SU-DHL-6 (cell line): ENCODE measurements around the gene WNT7B.

Experiments
- EZH2phosphoT487 ChIP-seq: fragments of 200-600 bp; sonication (generic), shearing (Covaris generic); conservative IDR thresholded peaks from 2 replicates; pipeline ENCODE4 v1.6.1; 2018; ENCODE audit warnings: mild to moderate bottlenecking, antibody characterized with exemption, low read length, moderate library complexity, mixed read lengths
- TF ChIP-seq, protein P1 (sequence below): fragments of 200-600 bp; sonication (generic); IDR thresholded peaks from one replicate; pipeline ENCODE4 v1.5.1; 2017; ENCODE audit warnings: antibody characterized with exemption, mild to moderate bottlenecking, low read length, moderate library complexity; ENCODE audit not compliant: insufficient read depth, poor library complexity, severe bottlenecking

DNA sequence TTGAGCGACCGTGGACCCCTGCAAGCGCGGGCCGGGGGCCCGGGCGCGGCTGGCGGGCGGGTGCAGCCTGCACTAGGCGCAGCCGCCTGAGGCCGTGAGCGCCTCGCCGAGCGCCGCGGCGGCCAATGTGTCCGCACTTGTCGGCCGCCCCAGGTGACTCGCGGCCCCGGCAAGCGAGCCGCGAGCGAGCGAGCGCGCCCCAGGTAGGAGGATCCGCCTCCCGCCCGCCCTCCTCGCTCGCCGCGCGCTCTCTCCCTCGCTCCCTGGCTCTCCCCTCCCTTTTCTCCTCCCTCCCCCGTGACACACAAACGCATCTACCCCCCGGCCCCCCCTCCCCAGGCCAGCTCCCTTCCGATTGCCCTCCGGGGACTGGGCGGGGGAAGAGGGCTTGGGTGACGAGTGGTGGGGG is at the start of gene WNT7B:
- TF ChIP-seq, protein P1, sequence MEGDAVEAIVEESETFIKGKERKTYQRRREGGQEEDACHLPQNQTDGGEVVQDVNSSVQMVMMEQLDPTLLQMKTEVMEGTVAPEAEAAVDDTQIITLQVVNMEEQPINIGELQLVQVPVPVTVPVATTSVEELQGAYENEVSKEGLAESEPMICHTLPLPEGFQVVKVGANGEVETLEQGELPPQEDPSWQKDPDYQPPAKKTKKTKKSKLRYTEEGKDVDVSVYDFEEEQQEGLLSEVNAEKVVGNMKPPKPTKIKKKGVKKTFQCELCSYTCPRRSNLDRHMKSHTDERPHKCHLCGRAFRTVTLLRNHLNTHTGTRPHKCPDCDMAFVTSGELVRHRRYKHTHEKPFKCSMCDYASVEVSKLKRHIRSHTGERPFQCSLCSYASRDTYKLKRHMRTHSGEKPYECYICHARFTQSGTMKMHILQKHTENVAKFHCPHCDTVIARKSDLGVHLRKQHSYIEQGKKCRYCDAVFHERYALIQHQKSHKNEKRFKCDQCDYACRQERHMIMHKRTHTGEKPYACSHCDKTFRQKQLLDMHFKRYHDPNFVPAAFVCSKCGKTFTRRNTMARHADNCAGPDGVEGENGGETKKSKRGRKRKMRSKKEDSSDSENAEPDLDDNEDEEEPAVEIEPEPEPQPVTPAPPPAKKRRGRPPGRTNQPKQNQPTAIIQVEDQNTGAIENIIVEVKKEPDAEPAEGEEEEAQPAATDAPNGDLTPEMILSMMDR: no peak
- no peak for TF ChIP-seq EZH2phosphoT487
